ENCODE results near the gene MSN. TPM values are rescaled to one million over a fixed set of nuclear protein-coding genes. Genes with fewer than 3 reads are reported as not detected.
"Not testable (repeated sequence)": the region's sequence is repeated elsewhere in the genome, so short reads cannot be mapped to it uniquely, and the experiment has no call there.

Gene MSN
- 100 to 1,000 TPM; 107 to 195 (median 124) TPM for polyA plus RNA-seq (ENCODE audit: insufficient read length in 12 of 12)
- long read RNA-seq, donor 1, transcript MSN-201 (13 exons, 3,944 nt) = major isoform, 6 of 58 reads
- long read RNA-seq, donor 1, partial matches to known transcripts = 52 of 58 reads
- long read RNA-seq, donor 1, other reads (novel, unspliced or antisense) = 0 of 58 reads
- long read RNA-seq, donor 2, transcript MSN-201 (13 exons, 3,944 nt) = major isoform, 17 of 89 reads
- long read RNA-seq, donor 2, partial matches to known transcripts = 72 of 89 reads
- long read RNA-seq, donor 2, other reads (novel, unspliced or antisense) = 0 of 89 reads
- long read RNA-seq, donor 3, transcript MSN-201 (13 exons, 3,944 nt) = major isoform, 7 of 31 reads
- long read RNA-seq, donor 3, partial matches to known transcripts = 24 of 31 reads
- long read RNA-seq, donor 3, other reads (novel, unspliced or antisense) = 0 of 31 reads
- long read RNA-seq, donor 4, partial matches to known transcripts = 8 of 11 reads
- long read RNA-seq, donor 4, other reads (novel, unspliced or antisense) = 0 of 11 reads
- long read RNA-seq, donor 5, transcript MSN-201 (13 exons, 3,944 nt) = major isoform, 15 of 61 reads
- long read RNA-seq, donor 5, partial matches to known transcripts = 41 of 61 reads
- long read RNA-seq, donor 5, other reads (novel, unspliced or antisense) = 5 of 61 reads
- long read RNA-seq, donor 6, transcript MSN-201 (13 exons, 3,944 nt) = major isoform, 8 of 44 reads
- long read RNA-seq, donor 6, partial matches to known transcripts = 36 of 44 reads
- long read RNA-seq, donor 6, other reads (novel, unspliced or antisense) = 0 of 44 reads
- long read RNA-seq, donor 7, transcript MSN-201 (13 exons, 3,944 nt) = major isoform, 9 of 21 reads
- long read RNA-seq, donor 7, partial matches to known transcripts = 12 of 21 reads
- long read RNA-seq, donor 7, other reads (novel, unspliced or antisense) = 0 of 21 reads
- long read RNA-seq, donor 8, transcript MSN-201 (13 exons, 3,944 nt) = major isoform, 14 of 75 reads
- long read RNA-seq, donor 8, partial matches to known transcripts = 61 of 75 reads
- long read RNA-seq, donor 8, other reads (novel, unspliced or antisense) = 0 of 75 reads
- long read RNA-seq, donor 9, transcript MSN-201 (13 exons, 3,944 nt) = major isoform, 8 of 8 reads
- long read RNA-seq, donor 9, partial matches to known transcripts = 0 of 8 reads
- long read RNA-seq, donor 9, other reads (novel, unspliced or antisense) = 0 of 8 reads
- long read RNA-seq, donor 10, transcript MSN-201 (13 exons, 3,944 nt) = major isoform, 11 of 78 reads
- long read RNA-seq, donor 10, partial matches to known transcripts = 61 of 78 reads
- long read RNA-seq, donor 10, other reads (novel, unspliced or antisense) = 6 of 78 reads
- long read RNA-seq, donor 11, transcript MSN-201 (13 exons, 3,944 nt) = major isoform, 10 of 153 reads
- long read RNA-seq, donor 11, partial matches to known transcripts = 143 of 153 reads
- long read RNA-seq, donor 11, other reads (novel, unspliced or antisense) = 0 of 153 reads

DNA sequence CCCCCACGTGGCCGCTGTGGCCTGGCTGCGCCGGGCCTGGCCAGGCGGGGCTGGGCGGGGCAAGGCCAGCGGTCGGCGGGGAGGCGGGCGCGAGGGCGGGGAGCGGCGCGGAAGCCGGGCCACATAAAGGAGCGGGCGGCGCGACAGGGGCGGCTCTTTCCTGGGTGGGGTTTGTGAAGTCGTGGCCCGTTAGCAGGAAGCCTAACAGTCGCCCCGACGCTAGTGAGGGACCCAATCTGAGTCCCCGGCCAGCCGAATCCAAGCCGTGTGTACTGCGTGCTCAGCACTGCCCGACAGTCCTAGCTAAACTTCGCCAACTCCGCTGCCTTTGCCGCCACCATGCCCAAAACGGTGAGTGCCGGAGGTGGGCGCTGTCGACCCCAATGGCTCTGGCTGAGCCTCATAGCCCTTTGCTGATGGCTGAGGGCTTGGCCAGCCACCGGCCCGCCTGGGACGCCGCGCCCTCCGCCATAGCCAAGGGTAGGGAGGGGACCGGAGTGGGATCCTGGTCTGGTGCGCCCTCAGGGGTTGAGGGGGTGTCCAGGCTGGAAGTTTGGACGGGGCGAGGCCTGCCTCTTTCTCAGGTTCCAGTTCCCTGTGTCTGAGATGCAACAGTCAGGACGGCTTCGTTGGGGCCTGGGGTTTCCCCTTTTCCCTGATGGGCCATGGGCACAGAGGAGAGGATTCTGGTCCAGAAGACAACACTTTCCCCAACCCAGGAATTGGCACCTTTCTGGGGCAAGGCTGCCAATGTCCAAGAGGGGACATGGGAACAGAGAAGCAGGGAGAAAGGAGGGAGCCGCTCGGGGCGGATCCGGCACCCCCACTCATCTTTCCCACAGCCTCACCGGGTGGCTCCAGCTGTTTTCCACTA lies at the start of gene MSN:
MSN (plus strand) TSS at position 152 of the 874 bp plus-strand sequence; CDS start at position 340, 188 bp downstream.
- peak; percentile 58 for DNase-seq

DNA sequence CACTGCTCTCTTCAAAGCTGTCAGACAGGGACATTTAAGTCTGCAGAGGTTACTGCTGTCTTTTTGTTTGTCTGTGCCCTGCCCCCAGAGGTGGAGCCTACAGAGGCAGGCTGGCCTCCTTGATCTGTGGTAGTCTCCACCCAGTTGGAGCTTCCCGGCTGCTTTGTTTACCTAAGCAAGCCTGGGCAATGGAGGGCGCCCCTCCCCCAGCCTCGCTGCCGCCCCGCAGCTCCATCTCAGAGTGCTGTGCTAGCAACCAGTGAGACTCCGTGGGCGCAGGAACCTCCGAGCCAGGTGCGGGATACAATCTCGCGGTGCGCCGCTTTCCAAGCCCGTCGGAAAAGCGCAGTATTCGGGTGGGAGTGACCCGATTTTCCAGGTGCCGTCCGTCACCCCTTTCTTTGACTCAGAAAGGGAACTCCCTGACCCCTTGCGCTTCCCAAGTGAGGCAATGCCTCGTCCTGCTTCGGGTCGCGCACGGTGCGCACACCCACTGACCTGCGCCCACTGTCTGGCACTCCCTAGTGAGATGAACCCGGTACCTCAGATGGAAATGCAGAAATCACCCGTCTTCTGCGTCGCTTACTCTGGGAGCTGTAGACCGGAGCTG lies 47.3 kb upstream of the MSN start:
- DNase-seq = not testable (repeated sequence)

DNA sequence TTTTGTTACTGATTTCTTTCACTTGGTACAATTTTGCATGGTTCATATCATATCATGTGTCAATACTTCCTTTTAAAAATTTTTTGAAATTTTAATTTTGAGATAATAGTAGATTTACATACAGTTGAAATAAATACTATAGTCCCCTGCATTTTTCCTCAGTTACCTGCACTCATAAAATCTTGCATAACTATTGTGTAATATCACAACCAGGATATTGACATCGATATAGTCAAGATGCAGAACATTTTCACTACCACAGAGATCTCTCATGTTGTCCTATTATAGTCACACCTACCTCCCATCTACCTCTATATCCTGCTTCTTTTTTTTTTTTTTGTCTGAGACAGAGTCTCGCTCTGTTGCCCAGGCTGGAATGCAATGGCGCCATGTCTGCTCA lies 36.7 kb upstream of the MSN start:
- DNase-seq = no peak

DNA sequence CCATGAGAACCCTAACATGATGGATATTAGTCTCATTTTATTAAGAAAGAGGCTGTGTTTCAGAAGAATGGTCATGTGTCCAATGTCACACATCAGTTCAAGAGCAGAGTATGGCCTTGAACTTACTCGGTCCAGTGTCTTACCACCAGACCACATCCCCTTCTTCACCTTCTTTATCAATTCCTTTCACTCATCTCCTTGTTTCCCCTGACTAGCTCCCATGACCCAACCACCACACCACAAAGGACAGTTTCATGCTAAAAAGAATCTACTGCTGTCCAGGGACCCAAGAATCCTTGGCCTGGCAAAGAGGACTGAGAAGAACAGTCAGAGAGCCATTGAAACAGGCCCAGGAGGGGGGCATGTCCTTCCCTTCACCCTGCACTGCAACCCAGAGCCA lies 33.6 kb upstream of the MSN start:
- DNase-seq = no peak

DNA sequence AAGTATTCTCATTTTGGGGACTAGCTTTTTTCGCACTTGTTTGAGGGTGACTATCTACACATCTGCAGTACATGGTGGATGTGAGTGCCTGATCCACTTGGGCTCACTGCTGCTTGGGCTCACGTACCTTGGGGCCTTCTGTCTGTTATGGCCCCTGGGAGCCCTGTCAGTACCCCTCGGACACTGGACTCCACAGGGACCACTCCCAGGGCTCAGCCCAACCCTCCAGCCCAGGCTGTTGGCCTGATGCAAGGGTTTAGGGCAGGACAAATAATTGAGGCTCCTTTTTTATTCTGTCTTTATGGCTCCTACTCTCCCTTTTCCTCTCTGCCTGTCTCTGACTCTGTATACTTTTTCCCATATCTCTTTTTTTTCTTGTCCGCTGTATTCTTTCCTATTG lies 32.7 kb upstream of the MSN start:
- DNase-seq = no peak

DNA sequence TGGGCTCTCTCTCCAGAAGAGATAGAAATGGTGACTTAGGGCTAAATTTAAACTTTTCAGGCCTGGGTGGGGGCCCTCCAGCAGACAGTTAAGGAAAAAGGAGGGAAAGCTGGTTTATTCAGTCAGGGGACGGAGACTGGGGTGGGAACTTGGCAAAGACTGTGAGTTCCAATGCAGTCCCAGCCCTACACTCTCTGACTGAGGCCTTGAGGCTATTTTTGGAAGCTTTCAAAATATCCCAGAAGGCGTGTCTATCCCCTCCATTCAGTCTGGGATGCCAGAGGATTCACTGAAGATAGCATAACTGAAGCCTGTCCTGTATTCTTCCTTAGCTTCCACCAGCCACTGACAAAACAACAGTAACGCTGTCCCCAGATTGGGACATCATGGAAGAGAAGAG lies 32.1 kb upstream of the MSN start:
- peak; percentile 57 for DNase-seq

DNA sequence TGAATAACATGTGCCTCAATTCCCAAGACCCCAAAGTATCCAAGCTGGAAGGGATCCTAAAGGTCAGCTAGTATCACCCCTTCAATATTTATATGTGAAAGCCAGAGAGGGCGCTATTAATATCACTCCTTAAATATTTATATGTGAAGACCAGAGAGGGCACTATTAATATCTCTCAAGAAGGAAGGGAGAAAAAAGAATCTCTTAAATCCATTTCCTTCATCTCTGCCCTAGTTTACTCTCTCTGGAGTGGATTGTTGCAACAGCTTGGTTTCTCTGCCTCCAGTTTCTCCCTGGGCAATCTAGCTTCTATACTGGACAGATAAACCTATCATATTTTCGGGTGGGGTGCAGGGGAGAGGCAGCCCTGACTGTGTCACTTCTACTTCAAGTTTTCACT lies 31.6 kb upstream of the MSN start:
- no peak for DNase-seq

DNA sequence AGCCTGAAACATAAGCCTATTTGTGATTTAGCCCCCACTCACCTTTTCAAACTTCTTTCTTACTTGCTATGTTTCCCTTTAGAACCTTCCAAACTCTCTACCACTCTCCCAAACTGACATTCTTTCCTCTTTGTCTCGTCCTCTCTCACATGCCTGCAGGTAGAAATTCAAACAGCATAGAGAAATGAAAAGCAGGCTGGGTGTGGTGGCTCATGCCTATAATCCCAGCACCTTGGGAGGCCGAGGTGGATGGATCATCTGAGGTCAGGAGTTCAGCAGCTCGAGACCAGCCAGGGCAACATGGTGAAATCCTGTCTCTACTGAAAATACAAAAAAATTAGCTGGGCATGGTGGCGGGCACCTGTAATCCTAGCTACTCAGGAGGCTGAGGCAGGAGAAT lies 31.2 kb upstream of the MSN start:
- not testable (repeated sequence) for DNase-seq

DNA sequence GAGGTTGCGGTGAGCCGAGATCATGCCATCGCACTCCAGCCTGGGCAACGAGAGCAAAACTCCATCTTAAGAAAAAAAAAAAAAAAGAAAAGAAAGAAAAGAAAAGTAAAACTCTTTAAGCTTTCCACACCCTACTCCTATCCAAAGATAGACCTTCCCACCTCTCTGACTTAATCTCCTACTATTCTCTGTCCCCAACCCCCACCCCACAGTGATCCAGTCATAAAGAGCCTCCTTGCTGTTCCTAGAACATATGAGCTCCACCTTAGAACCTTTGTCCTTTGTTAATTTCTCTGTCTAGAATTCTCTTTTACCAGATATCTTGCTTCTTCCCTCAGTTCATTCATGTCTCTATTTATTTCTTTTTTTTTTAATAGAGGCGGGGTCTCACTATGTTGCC lies 30.1 kb upstream of the MSN start:
- no peak for DNase-seq

DNA sequence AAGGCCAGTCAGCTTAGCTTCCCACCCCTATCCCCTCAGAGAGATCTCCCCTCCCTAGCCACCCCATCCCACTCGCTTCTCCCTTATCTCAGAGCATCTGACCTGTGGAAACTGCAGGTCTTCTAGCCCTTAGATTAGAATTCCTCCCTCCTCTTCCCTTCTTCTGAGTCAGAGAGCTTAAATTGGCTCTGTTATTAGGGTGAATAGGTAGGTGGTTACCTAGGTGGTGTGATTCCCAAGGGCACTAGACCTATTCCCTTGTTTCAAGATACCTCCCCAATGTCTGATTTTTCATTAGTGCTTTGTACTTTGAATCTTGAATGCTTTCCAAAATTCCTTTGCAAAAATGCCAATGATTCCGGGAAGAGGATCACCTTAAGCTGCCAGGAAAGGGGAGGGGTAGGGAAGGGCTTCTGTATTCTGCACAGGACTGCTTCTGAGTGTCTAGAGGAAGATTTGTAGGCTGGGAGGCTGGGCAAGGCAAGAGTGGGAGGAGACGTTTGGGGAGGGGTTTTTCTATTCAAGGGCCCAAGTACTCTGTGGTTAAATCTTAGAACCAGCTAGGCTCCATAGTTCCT lies 24.5 kb upstream of the MSN start:
- no peak for DNase-seq

DNA sequence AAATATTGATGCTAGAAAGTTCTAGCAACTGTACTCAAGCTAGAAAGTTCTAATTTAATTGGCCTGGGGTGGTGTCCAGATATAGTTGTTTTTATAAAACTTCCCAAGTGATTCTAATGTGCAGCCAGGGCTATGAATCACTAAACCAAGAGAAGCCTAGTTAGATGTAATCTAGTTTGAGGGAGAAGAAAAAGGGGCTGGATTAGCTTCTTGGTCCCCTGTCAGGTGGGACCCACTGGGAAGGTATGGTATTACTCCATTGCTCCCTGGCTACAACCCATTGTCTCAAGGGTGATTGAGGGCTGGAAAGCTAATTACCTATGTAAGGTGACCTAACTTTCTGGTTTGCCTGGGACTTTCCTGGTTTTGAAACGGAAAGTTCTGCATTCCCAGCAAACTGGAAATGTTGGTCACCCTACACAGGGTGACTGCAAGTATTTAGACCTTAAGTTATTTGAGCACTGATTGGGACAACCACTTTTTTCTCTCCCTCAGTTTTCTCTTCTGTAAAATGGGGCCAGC lies 23.9 kb upstream of the MSN start:
- DNase-seq = no peak

DNA sequence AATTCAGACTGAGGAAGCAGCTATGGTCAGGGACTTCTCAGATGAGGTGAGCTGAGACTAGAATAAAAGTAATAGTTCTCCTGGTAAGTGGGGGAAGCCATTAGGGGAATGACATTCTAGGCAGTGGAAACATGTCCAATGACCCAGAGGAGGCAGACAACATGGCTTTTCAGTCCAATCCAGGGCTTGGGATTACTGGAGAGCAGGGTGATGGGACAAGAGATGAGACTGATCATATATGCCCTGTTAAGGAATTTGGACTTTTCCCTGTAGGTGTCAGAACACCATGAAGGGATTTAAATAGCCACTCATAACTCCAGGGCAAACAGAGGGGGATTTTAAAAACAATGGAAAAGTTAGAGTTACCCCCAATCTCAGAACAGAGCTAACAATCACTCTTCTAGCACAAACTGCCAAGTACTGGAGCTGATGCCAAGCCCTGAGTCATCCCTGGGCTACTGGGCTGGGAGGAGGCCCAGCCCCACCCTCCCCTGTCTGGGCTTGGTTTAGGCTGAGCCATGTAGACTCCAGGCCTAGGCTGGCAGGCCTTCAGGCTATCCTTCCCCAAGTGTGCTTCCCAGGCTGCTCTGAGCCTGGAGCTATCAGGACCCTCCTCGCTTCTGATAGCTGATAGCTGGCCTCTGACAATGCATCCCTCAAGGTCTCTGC lies 22.7 kb upstream of the MSN start:
- peak; percentile 67 for DNase-seq

DNA sequence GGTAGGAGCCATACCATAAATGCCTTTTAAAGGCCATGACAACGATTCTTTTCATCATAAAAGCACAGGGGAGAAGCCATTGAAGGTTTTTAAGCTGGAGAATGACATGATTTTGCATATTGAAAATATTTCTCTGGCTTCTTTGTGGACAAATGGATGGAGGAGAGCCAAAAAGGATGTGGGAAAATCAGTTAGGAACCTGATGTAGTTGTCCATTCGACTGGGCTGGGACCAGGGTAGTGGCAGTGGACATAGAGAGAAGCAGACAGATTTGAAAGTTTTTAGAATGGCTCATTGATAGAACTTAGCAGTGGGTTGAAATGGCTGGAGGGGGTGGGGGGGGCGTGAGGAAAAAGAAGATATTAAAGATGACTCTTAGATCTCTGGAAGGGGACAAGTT lies 19.7 kb upstream of the MSN start:
- DNase-seq = no peak

DNA sequence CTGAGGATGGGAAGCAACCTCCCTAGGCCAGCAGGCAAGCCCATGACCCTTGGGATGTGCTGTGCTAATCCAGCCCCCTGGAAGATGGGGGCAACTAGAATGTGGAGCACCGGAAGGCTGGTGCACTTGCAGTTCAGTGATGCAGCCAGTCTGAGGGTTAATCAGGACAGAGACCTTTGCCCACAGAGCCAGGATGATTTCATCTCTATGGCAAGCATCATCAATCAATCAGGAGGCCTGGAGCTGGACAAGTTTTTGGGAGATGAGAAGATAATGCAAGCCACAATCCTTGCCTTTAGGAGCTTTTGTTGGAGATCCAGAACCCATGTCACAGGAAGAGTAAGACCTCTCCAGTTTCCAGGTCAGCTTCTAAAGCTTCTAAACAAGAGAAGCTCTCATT lies 15.4 kb upstream of the MSN start:
- no peak for DNase-seq

DNA sequence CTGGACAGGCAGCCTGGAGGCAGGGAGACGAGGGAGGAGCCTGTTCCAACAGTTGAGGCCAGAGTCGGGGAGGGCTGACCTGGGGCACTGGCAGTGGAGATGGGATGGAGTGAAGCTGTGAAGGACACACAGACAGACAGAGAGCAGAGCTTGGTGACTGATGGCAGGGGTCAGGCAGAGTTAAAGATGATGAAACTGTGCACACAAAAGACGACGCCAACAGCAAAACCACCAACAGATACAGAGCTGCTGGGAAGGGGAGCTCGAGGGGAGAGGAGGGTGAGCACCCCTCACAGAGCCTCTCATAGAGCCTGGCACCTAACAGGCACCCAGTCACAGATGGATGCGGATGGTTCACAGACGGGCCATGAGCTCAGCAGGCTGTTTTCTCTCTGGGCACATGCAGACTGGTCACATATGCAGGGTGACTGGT lies 10.4 kb upstream of the MSN start:
- DNase-seq = not testable (repeated sequence)

DNA sequence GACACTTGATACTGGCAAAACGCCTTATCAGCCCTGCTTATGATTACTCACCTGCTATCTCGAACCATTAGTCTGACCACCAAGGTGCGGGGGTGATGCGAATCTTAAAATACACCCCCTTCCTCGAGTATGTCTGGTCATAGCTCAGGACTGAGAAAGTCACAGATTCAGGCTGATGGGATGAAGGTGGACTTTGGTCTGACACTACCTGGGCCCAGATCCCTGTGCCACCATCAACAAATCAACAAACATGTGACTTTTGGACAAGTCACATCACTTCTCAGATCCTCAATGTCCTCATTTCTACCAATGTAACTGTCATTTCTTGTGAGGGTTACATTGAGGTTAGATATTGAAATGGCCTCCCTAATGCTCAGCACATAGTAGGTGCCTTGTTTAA lies 9.8 kb upstream of the MSN start:
- DNase-seq = no peak

DNA sequence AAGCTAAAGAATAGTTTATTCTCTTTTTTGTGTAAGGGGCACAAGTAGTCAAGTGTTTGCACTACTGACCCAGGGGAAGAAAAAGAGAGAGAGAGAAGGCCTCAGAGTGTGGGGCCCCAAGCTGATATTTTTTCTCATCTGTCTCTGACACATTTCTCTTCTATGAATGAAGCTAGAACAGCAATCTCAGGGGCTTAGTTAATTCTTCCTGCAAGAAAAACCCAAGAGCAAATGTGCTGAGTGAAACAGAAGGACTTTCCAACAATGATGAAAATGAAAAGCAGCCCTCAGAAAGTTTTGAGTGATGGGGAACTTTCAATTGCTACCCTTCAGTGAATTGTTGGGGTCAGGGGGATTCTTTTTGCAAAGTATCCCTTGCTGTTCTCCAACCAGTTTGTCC lies 9.2 kb upstream of the MSN start:
- no peak for DNase-seq

DNA sequence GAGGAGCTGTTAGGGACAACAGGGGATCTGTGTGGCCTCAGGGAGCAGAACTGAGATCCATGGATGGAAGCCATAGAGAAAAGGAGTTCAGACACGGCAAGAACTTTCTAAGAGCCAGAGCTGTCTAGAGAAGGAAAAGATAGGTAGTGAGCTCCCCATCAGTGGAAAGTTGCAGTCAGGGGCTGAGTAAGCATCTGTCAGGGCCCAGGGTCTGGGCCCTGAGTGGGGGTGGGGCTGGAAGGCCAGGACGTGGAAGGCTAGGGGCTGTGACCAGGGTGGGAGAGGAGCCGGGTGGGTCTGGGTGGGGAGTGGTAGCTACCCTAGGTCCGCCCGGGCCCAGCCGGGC lies 324 bp upstream of the MSN start:
- no peak for DNase-seq
